OCI-LY3 (cell line): ENCODE measurements around the gene RNF186.
A peak's percentile ranks its signal among the peaks of the same experiment; 100 is the strongest.

Experiments
- H2AFZ ChIP-seq: fragments of 200-600, 300-600 bp; shearing (Covaris generic); 2 replicates; pipeline ENCODE4 v1.6.0; 2014; ENCODE audit warnings: antibody characterized with exemption, low read depth, low read length
- H3K27ac ChIP-seq: fragments of 200-600, 300-600 bp; sonication (generic); 2 replicates; pipeline ENCODE4 v1.5.1; 2014; ENCODE audit warnings: mild to moderate bottlenecking, low read length, moderate library complexity, mixed read lengths
- H3K27me3 ChIP-seq: fragments of 200-600, 300-600 bp; sonication (generic); 2 replicates; pipeline ENCODE4 v1.6.1; 2014; ENCODE audit warnings: low read depth, low read length, mixed read lengths
- H3K36me3 ChIP-seq: fragments of 200-600, 300-600 bp; sonication (generic); replicated peaks from 2 replicates; pipeline ENCODE3; 2014; ENCODE audit warnings: low read depth, low read length, mixed read lengths
- H3K4me1 ChIP-seq: fragments of 300-600, 200-600 bp; sonication (generic); 2 replicates; pipeline ENCODE4 v1.6.1; 2014; ENCODE audit warnings: low read length, mixed read lengths
- H3K4me2 ChIP-seq: fragments of 200-600, 300-600 bp; sonication (generic); 2 replicates; pipeline ENCODE4 v1.6.1; 2014; ENCODE audit warnings: low read length, mixed read lengths
- H3K4me3 ChIP-seq: fragments of 300-600, 200-600 bp; sonication (generic); 2 replicates; pipeline ENCODE4 v1.5.1; 2014; ENCODE audit warnings: antibody characterized with exemption, mild to moderate bottlenecking, low read length, moderate library complexity
- H3K79me2 ChIP-seq: fragments of 300-600, 200-600 bp; shearing (Covaris generic); 2 replicates; pipeline ENCODE4 v1.6.1; 2014; ENCODE audit warnings: mild to moderate bottlenecking, low read length, mixed read lengths
- H3K9ac ChIP-seq: fragments of 300-600, 200-600 bp; shearing (Covaris generic); 2 replicates; pipeline ENCODE4 v1.6.0; 2014; ENCODE audit warnings: mild to moderate bottlenecking, low read length, moderate library complexity
- H3K9me3 ChIP-seq: fragments of 200-600, 300-600 bp; shearing (Covaris generic); 2 replicates; pipeline ENCODE4 v1.6.1; 2014; ENCODE audit warnings: low read length, mixed read lengths; ENCODE audit not compliant: insufficient read depth
- H4K20me1 ChIP-seq: fragments of 200-600, 300-600 bp; sonication (generic); 2 replicates; pipeline ENCODE4 v1.6.1; 2016; ENCODE audit warnings: low read length, mixed read lengths; ENCODE audit not compliant: insufficient read depth
- EZH2phosphoT487 ChIP-seq: fragments of 200-600 bp; shearing (Covaris generic); IDR thresholded peaks from 2 replicates; pipeline ENCODE4 v1.6.1; 2018; ENCODE audit warnings: antibody characterized with exemption, mixed run types, low read depth
- TF ChIP-seq, protein P1 (sequence below): fragments of 200-600, 300-600 bp; sonication (generic); IDR thresholded peaks from 2 replicates; pipeline ENCODE4 v1.5.1; 2014; ENCODE audit warnings: antibody characterized with exemption, low read length, low read depth

RNF186 gene

DNA sequence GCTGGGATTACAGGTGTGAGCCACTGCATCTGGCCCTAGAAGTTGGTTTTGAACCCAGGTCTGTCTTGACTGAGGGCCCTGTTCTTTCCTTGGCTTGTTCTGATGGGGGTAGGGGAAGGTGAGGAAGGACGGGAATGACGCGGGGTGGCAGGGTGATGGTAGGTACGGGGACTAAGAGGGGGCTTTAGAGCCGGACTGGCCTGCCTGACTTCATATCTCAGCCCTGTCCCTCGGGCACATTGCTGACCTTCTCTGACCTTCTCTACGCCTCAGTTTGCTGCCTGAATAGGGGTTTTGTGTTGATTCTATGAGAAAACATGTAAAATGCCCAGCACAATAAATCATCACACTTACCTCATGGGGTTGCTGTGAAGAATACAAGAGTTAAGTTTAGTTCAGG is 6.7 kb downstream of the RNF186 start:
- no peaks in the 10 kb centered on the region for H4K20me1 ChIP-seq
- H3K4me2 ChIP-seq, result no peak overlapping the region
- H3K9me3 ChIP-seq, result no peaks in the 10 kb centered on the region
- no peak overlapping the region for H3K4me3 ChIP-seq
- no peak overlapping the region for H3K9ac ChIP-seq
- H3K4me1 ChIP-seq, result no peaks in the 10 kb centered on the region
- no peak overlapping the region for H2AFZ ChIP-seq
- no peak for TF ChIP-seq EZH2phosphoT487
- TF ChIP-seq, protein P1, sequence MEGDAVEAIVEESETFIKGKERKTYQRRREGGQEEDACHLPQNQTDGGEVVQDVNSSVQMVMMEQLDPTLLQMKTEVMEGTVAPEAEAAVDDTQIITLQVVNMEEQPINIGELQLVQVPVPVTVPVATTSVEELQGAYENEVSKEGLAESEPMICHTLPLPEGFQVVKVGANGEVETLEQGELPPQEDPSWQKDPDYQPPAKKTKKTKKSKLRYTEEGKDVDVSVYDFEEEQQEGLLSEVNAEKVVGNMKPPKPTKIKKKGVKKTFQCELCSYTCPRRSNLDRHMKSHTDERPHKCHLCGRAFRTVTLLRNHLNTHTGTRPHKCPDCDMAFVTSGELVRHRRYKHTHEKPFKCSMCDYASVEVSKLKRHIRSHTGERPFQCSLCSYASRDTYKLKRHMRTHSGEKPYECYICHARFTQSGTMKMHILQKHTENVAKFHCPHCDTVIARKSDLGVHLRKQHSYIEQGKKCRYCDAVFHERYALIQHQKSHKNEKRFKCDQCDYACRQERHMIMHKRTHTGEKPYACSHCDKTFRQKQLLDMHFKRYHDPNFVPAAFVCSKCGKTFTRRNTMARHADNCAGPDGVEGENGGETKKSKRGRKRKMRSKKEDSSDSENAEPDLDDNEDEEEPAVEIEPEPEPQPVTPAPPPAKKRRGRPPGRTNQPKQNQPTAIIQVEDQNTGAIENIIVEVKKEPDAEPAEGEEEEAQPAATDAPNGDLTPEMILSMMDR, result no peak
- H3K36me3 ChIP-seq, result no peaks in the 10 kb centered on the region
- peaks cover 5% of the 10 kb centered on the region; the same call in 1 of the 2 replicates for H3K27me3 ChIP-seq
- no peak overlapping the region for H3K27ac ChIP-seq
- no peaks in the 10 kb centered on the region for H3K79me2 ChIP-seq

DNA sequence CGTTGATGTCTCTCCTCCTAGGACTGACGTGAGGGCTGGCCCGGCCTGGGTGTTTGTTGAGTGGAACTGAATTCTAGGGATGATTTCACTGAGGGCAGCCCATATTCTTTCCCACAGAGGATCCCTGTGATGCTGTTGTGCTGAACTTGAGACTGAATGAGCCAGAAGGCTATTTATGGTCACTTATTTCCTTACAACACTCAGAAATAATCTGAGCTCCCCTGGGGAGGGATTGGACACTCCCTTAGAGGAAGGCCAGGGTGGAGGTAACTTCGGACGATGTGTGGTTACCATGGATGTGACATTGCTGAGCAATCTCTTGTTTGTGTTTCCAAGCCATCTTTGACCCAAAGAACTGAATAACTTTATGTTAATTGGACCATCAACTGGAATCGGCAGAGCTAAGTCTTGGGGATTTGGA is 10.2 kb downstream of the RNF186 start:
- no peaks in the 10 kb centered on the region for H4K20me1 ChIP-seq
- TF ChIP-seq EZH2phosphoT487, result no peak
- TF ChIP-seq, protein P1, result no peak
- H3K27me3 ChIP-seq, result no peaks in the 10 kb centered on the region
- H3K4me1 ChIP-seq, result peaks cover 5% of the 10 kb centered on the region
- no peaks in the 10 kb centered on the region for H3K9me3 ChIP-seq
- no peak overlapping the region for H3K4me3 ChIP-seq
- H3K36me3 ChIP-seq, result no peaks in the 10 kb centered on the region
- H3K4me2 ChIP-seq, result no peak overlapping the region
- H3K27ac ChIP-seq, result no peak overlapping the region
- no peak overlapping the region for H3K9ac ChIP-seq
- no peak overlapping the region for H2AFZ ChIP-seq
- no peaks in the 10 kb centered on the region for H3K79me2 ChIP-seq

DNA sequence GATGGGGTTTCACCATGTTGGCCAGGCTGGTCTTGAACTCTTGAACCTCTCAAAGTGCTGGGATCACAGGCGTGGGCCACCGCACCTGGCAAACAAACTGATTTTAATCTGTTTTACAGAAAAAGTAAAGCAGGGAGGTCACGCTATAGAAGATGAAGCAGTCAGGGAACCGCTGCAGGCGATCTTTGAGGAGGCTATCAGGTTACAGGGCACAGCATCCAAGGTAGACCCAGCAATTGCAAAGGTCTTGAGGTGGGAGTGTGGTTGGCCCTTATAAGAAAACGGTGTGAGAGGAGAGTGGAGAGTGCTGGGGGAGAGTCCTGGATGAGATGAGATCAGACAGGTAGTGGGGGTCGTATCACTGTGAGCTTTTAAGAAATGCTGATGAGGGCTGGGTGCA is 12.8 kb downstream of the RNF186 start:
- Histone ChIP-seq H3K9ac (no peak overlapping the region), H4K20me1 (no peaks in the 10 kb centered on the region), H3K27ac (no peak overlapping the region), H3K9me3 (no peaks in the 10 kb centered on the region), H2AFZ (no peak overlapping the region), H3K4me2 (no peak overlapping the region), H3K36me3 (no peaks in the 10 kb centered on the region), H3K27me3 (no peaks in the 10 kb centered on the region), H3K4me1 (peaks cover 11% of the 10 kb centered on the region), H3K79me2 (no peaks in the 10 kb centered on the region; the same call in 1 of the 2 replicates), H3K4me3 (no peak overlapping the region)
- no peak for TF ChIP-seq EZH2phosphoT487
- TF ChIP-seq, protein P1, result no peak

DNA sequence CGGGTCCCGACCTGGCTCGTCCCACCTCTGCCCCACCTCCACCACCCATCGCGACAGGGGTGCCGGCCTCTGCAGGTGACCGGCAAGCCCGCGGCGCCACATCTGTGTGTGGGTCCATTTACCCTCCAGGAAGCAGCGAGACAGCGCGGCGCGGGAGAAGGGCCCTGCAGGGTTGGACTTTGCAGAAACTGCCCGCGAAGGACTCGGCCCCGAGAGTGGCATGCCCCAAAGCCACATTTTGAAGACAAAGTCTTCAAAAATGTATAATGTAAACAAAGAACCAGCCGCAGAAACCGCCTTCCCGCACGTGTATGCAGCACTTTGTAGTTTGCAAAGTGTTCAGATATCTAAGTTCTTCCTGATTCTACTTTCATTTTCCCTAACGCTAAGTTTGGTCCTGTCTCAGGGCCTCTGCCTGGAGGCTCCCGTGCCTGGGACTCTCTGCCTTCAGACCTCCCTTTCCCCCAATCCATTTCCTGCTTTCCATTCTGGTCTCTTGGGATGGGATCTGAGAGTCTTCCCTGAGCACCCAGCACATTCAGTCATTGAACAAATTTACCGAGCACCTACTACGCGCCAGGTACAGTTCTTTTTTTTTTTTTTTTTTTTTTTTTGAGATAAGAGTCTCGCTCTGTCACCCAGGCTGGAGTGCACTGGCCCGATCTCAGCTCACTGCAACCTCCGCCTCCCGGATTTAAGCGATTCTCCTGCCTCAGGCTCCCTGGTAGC is 14.8 kb downstream of the RNF186 start:
- Histone ChIP-seq H3K4me3 (peak overlapping the region; percentile 96), H3K36me3 (no peaks in the 10 kb centered on the region), H3K27me3 (no peaks in the 10 kb centered on the region), H4K20me1 (no peaks in the 10 kb centered on the region), H3K4me2 (peak overlapping the region; percentile 61), H3K4me1 (peaks cover 11% of the 10 kb centered on the region), H2AFZ (peak overlapping the region; percentile 79), H3K79me2 (no peaks in the 10 kb centered on the region; the same call in 1 of the 2 replicates), H3K9ac (peak overlapping the region; percentile 79), H3K27ac (peak overlapping the region; percentile 42), H3K9me3 (no peaks in the 10 kb centered on the region)
- TF ChIP-seq, protein P1, result no peak
- TF ChIP-seq EZH2phosphoT487, result no peak
